Endothelial cell of umbilical vein (primary cell): Measurements from ENCODE around the gene WFIKKN1. TPM values are rescaled to one million over a fixed set of nuclear protein-coding genes. Genes with fewer than 3 reads are reported as not detected.

ENCODE experiments used
- BruUV-seq: library from RNA; stranded (reverse); fragments of 400-500 nt; replicated peaks from 2 replicates; lab custom pipeline; 2021; lab: Mats Ljungman, UMichigan
- CTCF ChIA-PET: fragments of 300-600, 350-600 bp; sonication (Branson Sonifier 250); formaldehyde crosslinking; loops from one replicate; lab custom pipeline; 2021; ENCODE audit warnings: antibody characterized with exemption, inconsistent platforms; lab: Charles Lee
- POLR2A ChIA-PET: fragments of 300-600, 350-600 bp; sonication (Branson Sonifier 250); formaldehyde crosslinking; loops from one replicate; lab custom pipeline; 2021; ENCODE audit warnings: antibody characterized with exemption, inconsistent platforms; lab: Charles Lee
- DNase-seq: peaks from one replicate; pipeline ENCODE4 v3.0.0-alpha.2; 2011; ENCODE audit warnings: low read depth, low spot score
- FAIRE-seq: peaks from 2 replicates; lab custom pipeline; 2011; peaks lifted over from hg19 to GRCh38; lab: Jason Lieb, UNC
- H2AFZ ChIP-seq: 2 replicates; pipeline ENCODE4 v1.6.0; 2012; ENCODE audit warnings: low read depth, low read length, control low read depth, inconsistent platforms
- H3K27ac ChIP-seq: 2 replicates; pipeline ENCODE4 v1.5.1; 2011; ENCODE audit warnings: low read depth, mild to moderate bottlenecking, control low read depth, low read length, moderate library complexity; ENCODE audit not compliant: insufficient read depth
- H3K27me3 ChIP-seq, 2 experiments: 2 replicates each; pipeline versions ENCODE4 v1.6.0 to v1.6.1; 2011; ENCODE audit warnings: low read length in 2 of 2, mixed read lengths in 1 of 2; ENCODE audit not compliant: control insufficient read depth in 2 of 2, insufficient read depth in 2 of 2
- H3K36me3 ChIP-seq, 2 experiments: 2 replicates in 1 of 2; 3 replicates in 1 of 2; pipeline ENCODE4 v1.5.1; 2011; ENCODE audit warnings: low read length in 2 of 2, mild to moderate bottlenecking in 1 of 2, moderate library complexity in 1 of 2; ENCODE audit not compliant: control insufficient read depth in 2 of 2, insufficient read depth in 2 of 2; ENCODE audit errors: extremely low read depth in 1 of 2
- H3K4me1 ChIP-seq: 3 replicates; pipeline ENCODE4 v1.5.1; 2011; ENCODE audit warnings: mild to moderate bottlenecking, low read length; ENCODE audit not compliant: control insufficient read depth, insufficient read depth; ENCODE audit errors: extremely low read depth
- H3K4me2 ChIP-seq: 2 replicates; pipeline ENCODE4 v1.6.1; 2011; ENCODE audit warnings: low read length, control low read depth, mixed read lengths; ENCODE audit not compliant: insufficient read depth
- H3K4me3 ChIP-seq, 3 experiments: fragments of 200-600 bp in 1 of 3; sonication (generic), shearing (Covaris generic) in 1 of 3; replicated peaks in 1 of 3; 2 replicates each; pipeline ENCODE4 v1.5.1; 2011 to 2016; ENCODE audit warnings: control low read depth in 3 of 3, low read length in 3 of 3, mild to moderate bottlenecking in 2 of 3, inconsistent platforms in 1 of 3, low read depth in 1 of 3, moderate library complexity in 1 of 3; ENCODE audit not compliant: insufficient read depth in 1 of 3
- H3K79me2 ChIP-seq: 2 replicates; pipeline ENCODE4 v1.6.0; 2012; ENCODE audit warnings: low read length, inconsistent platforms; ENCODE audit not compliant: control insufficient read depth, insufficient read depth
- H3K9ac ChIP-seq: replicated peaks from 2 replicates; pipeline ENCODE3; 2011; ENCODE audit warnings: low read length, control low read depth; ENCODE audit not compliant: insufficient read depth; ENCODE audit errors: extremely low read depth
- H3K9me1 ChIP-seq: replicated peaks from 3 replicates; pipeline ENCODE4 v1.6.0; 2011; ENCODE audit warnings: mild to moderate bottlenecking, low read length; ENCODE audit not compliant: control insufficient read depth, insufficient read depth; ENCODE audit errors: extremely low read depth
- H3K9me3 ChIP-seq: replicated peaks from 2 replicates; pipeline ENCODE4 v1.5.1; 2012; ENCODE audit warnings: low read length, inconsistent platforms; ENCODE audit not compliant: control insufficient read depth, insufficient read depth
- H4K20me1 ChIP-seq: replicated peaks from 2 replicates; pipeline ENCODE3; 2011; ENCODE audit warnings: mild to moderate bottlenecking, low read length; ENCODE audit not compliant: control insufficient read depth, insufficient read depth; ENCODE audit errors: extremely low read depth
- CTCF ChIP-seq, 2 donors: IDR thresholded peaks; 1 replicate in 1 of 2; 2 replicates in 1 of 2; pipeline ENCODE4 v1.5.1; 2011; ENCODE audit warnings: low read length in 2 of 2, mild to moderate bottlenecking in 2 of 2, moderate library complexity in 2 of 2, control low read depth in 1 of 2, inconsistent platforms in 1 of 2, low read depth in 1 of 2; ENCODE audit not compliant: insufficient read depth in 1 of 2; ENCODE audit errors: extremely low read depth in 1 of 2
- EZH2 ChIP-seq: IDR thresholded peaks from 2 replicates; pipeline ENCODE4 v1.6.1; 2012; ENCODE audit warnings: borderline replicate concordance, low read depth, mild to moderate bottlenecking, moderate library complexity, low read length, inconsistent platforms; ENCODE audit not compliant: severe bottlenecking
- FOS ChIP-seq: IDR thresholded peaks from 2 replicates; pipeline ENCODE4 v1.6.1; 2011; ENCODE audit warnings: mild to moderate bottlenecking, low read length, moderate library complexity, borderline replicate concordance; ENCODE audit not compliant: insufficient read depth
- GATA2 ChIP-seq: IDR thresholded peaks from 2 replicates; pipeline ENCODE4 v1.7.0; 2011; ENCODE audit warnings: low read depth, mild to moderate bottlenecking, moderate library complexity, mixed read lengths, low read length; ENCODE audit not compliant: insufficient read length, insufficient read depth
- JUN ChIP-seq: IDR thresholded peaks from 2 replicates; pipeline ENCODE4 v1.6.1; 2011; ENCODE audit warnings: borderline replicate concordance, low read depth; ENCODE audit not compliant: insufficient read length, insufficient read depth
- MAX ChIP-seq: IDR thresholded peaks from 2 replicates; pipeline ENCODE4 v1.6.1; 2011; ENCODE audit not compliant: insufficient read depth, insufficient read length
- MYC ChIP-seq: IDR thresholded peaks from one replicate; pipeline ENCODE4 v1.6.1; 2011; ENCODE audit warnings: mild to moderate bottlenecking, low read depth, low read length
- POLR2A ChIP-seq: IDR thresholded peaks from 2 replicates; pipeline ENCODE4 v1.6.1; 2012; ENCODE audit warnings: low read depth, mild to moderate bottlenecking, control low read depth, low read length
- POLR2AphosphoS5 ChIP-seq: IDR thresholded peaks from 2 replicates; pipeline ENCODE4 v1.6.1; 2012; ENCODE audit warnings: low read depth, mild to moderate bottlenecking, control low read depth, low read length, moderate library complexity; ENCODE audit not compliant: insufficient read depth
- dilution Hi-C: fragments of 300-500 bp; cut with MboI; formaldehyde crosslinking; loops from one replicate; pipeline ENCODE4 v1.15.0; 2019; ENCODE audit warnings: low sequenced_read_pairs; ENCODE audit not compliant: extremely low pct_ligation_motif_present
- intact Hi-C: fragments of 100-400 bp; cut with micrococcal nuclease; formaldehyde crosslinking; loops from one replicate; pipeline ENCODE4 v1.10.0; 2022
- polyA plus RNA-seq, 4 experiments: library from polyadenylated mRNA; depleted of rRNA in 3 of 4; stranded (reverse) in 3 of 4; unstranded in 1 of 4; fragments of >200 nt; gene quantifications; 2 replicates each; pipeline versions ENCODE4 v1.2.1 to v1.2.3, GENCODE V29; 2011 to 2012; ENCODE audit warnings: missing spikeins in 1 of 4
- total RNA-seq: library from RNA; stranded (reverse); gene quantifications from 2 replicates; pipeline ENCODE4 v1.2.3, GENCODE V29; 2021

The WFIKKN1 gene
- total and polyA plus RNA-seq, 2 donors (not counting 3 experiments of a cell fraction or from before 2014, with no cell fraction given), result 0.06 to 0.40 TPM

GRCh38 chr16:678209-678857 lies 47.5 kb downstream of the WFIKKN1 start:
- dilution Hi-C loops (no loop called here), intact Hi-C loops (no loop called here)
- no TSS peak for BruUV-seq
- DNase-seq, result no peak
- Histone ChIP-seq H3K4me1 (peaks cover 16% of the 10 kb centered on the region), H2AFZ (no peak overlapping the region), H3K27me3 (no peaks in the 10 kb centered on the region), H4K20me1 (no peaks in the 10 kb centered on the region), H3K27ac (no peak overlapping the region), H3K9me1 (no peaks in the 10 kb centered on the region), H3K4me2 (no peak overlapping the region), H3K36me3 (peaks cover 7 to 14% of the 10 kb centered on the region in 2 experiments), H3K9me3 (no peaks in the 10 kb centered on the region), H3K9ac (no peak overlapping the region), H3K79me2 (peaks cover 28% of the 10 kb centered on the region), H3K4me3 (no peak overlapping the region)
- ChIA-PET POLR2A (no interaction called here), CTCF (no interaction called here)
- FAIRE-seq, result no peak
- no peak for TF ChIP-seq MYC
- TF ChIP-seq EZH2, result no peak
- TF ChIP-seq POLR2AphosphoS5, result no peak
- no peak for TF ChIP-seq FOS
- TF ChIP-seq GATA2, result no peak
- no peak for TF ChIP-seq JUN
- TF ChIP-seq CTCF (IDR thresholded peaks at IDR 0.05; ENCODE audit: extremely low read depth in 1 of 2, insufficient read depth in 1 of 2, low read depth in 1 of 2, low read length in 2 of 2), result no peak
- TF ChIP-seq POLR2A, result no peak
- TF ChIP-seq MAX, result no peak
